Activated naive CD4-positive, alpha-beta T cell treated with anti-CD3 and anti-CD28 coated beads, Interleukin-2, amount 50 U/mL, for 16 hours (primary cell): ENCODE results near the gene USP24.
"Not testable (repeated sequence)": the region's sequence is repeated elsewhere in the genome, so short reads cannot be mapped to it uniquely, and the experiment has no call there.

Source experiments
- DNase-seq: peaks from one replicate; pipeline ENCODE4 v3.0.0-alpha.2; 2020

Gene USP24

GRCh38 chr1:55117941-55118340, 97.2 kb downstream of the USP24 start:
- no peak for DNase-seq

GRCh38 chr1:55109005-55109404, 106.2 kb downstream of the USP24 start:
- not testable (repeated sequence) for DNase-seq

GRCh38 chr1:55107101-55107500, 108.1 kb downstream of the USP24 start:
- no peak for DNase-seq

- no peak for DNase-seq
These were observed 111.3 kb downstream of the USP24 start for GRCh38 chr1:55103891-55104290.

GRCh38 chr1:55095095-55095494, 120.1 kb downstream of the USP24 start:
- DNase-seq, result no peak

- no peak for DNase-seq
These were observed 122.7 kb downstream of the USP24 start for GRCh38 chr1:55092475-55092874.

GRCh38 chr1:55089683-55090082, 125.5 kb downstream of the USP24 start:
- no peak for DNase-seq

- DNase-seq, result no peak
These were observed 126.8 kb downstream of the USP24 start for GRCh38 chr1:55088413-55088812.

- DNase-seq, result no peak
These were observed 127.7 kb downstream of the USP24 start for GRCh38 chr1:55087439-55087838.

- DNase-seq, result no peak
These were observed 130.9 kb downstream of the USP24 start for GRCh38 chr1:55084257-55084656.

- DNase-seq, result no peak
These were observed 133.3 kb downstream of the USP24 start for GRCh38 chr1:55081905-55082296.

GRCh38 chr1:55081188-55081904, 133.8 kb downstream of the USP24 start:
- DNase-seq, result no peak

GRCh38 chr1:55079651-55080050, 135.5 kb downstream of the USP24 start:
- DNase-seq, result no peak

- no peak for DNase-seq
These were observed 136.7 kb downstream of the USP24 start for GRCh38 chr1:55078470-55078869.

GRCh38 chr1:55076356-55076755, 138.8 kb downstream of the USP24 start:
- DNase-seq, result no peak

GRCh38 chr1:55074455-55074854, 140.7 kb downstream of the USP24 start:
- DNase-seq, result no peak

GRCh38 chr1:55073187-55073916, 141.8 kb downstream of the USP24 start:
- DNase-seq, result no peak

GRCh38 chr1:55071477-55071876, 143.7 kb downstream of the USP24 start:
- DNase-seq, result no peak

GRCh38 chr1:55070293-55071164, 144.6 kb downstream of the USP24 start:
- DNase-seq, result no peak

- no peak for DNase-seq
These were observed 145.9 kb downstream of the USP24 start for GRCh38 chr1:55069280-55069679.

- DNase-seq, result no peak
These were observed 146.5 kb downstream of the USP24 start for GRCh38 chr1:55068638-55069037.

- DNase-seq, result no peak
These were observed 147.2 kb downstream of the USP24 start for GRCh38 chr1:55067914-55068313.

GRCh38 chr1:55067022-55067778, 148.0 kb downstream of the USP24 start:
- no peak for DNase-seq
